Liver (tissue), 3 donors: Measurements from ENCODE around the gene RANBP3.

Source experiments
- EGR1 ChIP-seq, 2 donors: IDR thresholded peaks; 2 replicates each; pipeline ENCODE4 v1.6.1; 2016 to 2018; ENCODE audit warnings: antibody characterized with exemption in 2 of 2, low read depth in 2 of 2
- GABPA ChIP-seq, 2 donors: IDR thresholded peaks in 1 of 2; conservative IDR thresholded peaks in 1 of 2; 2 replicates each; pipeline ENCODE4 v1.6.1; 2016; ENCODE audit warnings: antibody characterized with exemption in 2 of 2, mild to moderate bottlenecking in 1 of 2, moderate library complexity in 1 of 2
- HNF4G ChIP-seq: IDR thresholded peaks from 2 replicates; pipeline ENCODE4 v1.6.1; 2016; ENCODE audit warnings: antibody characterized with exemption
- RXRA ChIP-seq, 2 donors: IDR thresholded peaks; 2 replicates each; pipeline ENCODE4 v1.6.1; 2017 to 2018; ENCODE audit warnings: antibody characterized with exemption in 2 of 2, mild to moderate bottlenecking in 1 of 2
- TF ChIP-seq, protein P1 (sequence below): fragments of 150-350 bp; IDR thresholded peaks from 2 replicates; pipeline ENCODE4 v1.5.1; 2017; ENCODE audit warnings: improper control_type of control experiment, low read depth, low read length; ENCODE audit not compliant: missing input control
- donor health status: healthy.
- donor health status: healthy.

DNA sequence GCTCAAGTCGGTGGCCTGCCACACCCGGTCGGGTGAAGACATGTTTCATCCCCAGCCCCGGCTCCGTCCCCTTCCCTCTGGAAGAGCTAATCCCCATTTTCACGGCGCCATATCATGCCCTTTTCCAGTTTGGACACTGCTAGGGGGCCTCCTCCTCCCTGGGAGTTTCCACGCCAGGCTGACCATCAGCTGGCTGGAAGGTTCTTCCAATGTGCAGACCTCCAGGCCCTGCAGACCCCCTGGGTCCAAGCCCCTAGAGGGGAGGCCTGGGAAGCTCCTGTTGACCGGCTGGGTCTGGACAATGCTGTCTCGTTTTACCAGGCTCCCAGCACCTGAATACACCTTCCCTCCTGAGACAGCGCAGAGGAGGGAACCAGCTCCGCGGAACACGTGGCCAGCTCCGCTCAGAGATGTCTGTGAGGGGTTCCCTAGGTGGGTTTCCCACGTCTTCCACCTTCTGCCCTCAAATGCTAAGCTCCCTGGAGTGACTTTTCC lies 44.7 kb upstream of the RANBP3 start:
- TF ChIP-seq RXRA (IDR thresholded peaks at IDR 0.05) (no peak), HNF4G (no peak), GABPA (IDR thresholded peaks at IDR 0.05 in 1 of 2, conservative IDR thresholded peaks at IDR 0.05 in 1 of 2) (no peak), EGR1 (IDR thresholded peaks at IDR 0.05; ENCODE audit: low read depth in 2 of 2) (no peak)
- TF ChIP-seq, protein P1, sequence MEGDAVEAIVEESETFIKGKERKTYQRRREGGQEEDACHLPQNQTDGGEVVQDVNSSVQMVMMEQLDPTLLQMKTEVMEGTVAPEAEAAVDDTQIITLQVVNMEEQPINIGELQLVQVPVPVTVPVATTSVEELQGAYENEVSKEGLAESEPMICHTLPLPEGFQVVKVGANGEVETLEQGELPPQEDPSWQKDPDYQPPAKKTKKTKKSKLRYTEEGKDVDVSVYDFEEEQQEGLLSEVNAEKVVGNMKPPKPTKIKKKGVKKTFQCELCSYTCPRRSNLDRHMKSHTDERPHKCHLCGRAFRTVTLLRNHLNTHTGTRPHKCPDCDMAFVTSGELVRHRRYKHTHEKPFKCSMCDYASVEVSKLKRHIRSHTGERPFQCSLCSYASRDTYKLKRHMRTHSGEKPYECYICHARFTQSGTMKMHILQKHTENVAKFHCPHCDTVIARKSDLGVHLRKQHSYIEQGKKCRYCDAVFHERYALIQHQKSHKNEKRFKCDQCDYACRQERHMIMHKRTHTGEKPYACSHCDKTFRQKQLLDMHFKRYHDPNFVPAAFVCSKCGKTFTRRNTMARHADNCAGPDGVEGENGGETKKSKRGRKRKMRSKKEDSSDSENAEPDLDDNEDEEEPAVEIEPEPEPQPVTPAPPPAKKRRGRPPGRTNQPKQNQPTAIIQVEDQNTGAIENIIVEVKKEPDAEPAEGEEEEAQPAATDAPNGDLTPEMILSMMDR: no peak
